Activated CD8-positive, alpha-beta T cell treated with anti-CD3 and anti-CD28 coated beads for 36 hours (primary cell): ENCODE results near the gene H3-3A. TPM values are rescaled to one million over a fixed set of nuclear protein-coding genes. Genes with fewer than 3 reads are reported as not detected.

Experiments used
- ATAC-seq: fragments of 200-7000 bp; cut with Tn5 transposase; one replicate; pipeline ENCODE4 v1.10.0; 2021; ENCODE audit warnings: mild to moderate bottlenecking, moderate library complexity
- CTCF ChIA-PET: fragments of 350-600 bp; sonication (Branson Sonifier 250); formaldehyde crosslinking; loops from one replicate; lab custom pipeline; 2021; ENCODE audit warnings: antibody characterized with exemption; lab: Charles Lee
- POLR2A ChIA-PET: fragments of 350-600 bp; sonication (Branson Sonifier 250); formaldehyde crosslinking; loops from one replicate; lab custom pipeline; 2021; ENCODE audit warnings: antibody characterized with exemption; lab: Charles Lee
- DNase-seq: peaks from one replicate; pipeline ENCODE4 v3.0.0-alpha.2; 2020
- H3K27ac Mint-ChIP-seq: one replicate; pipeline ENCODE4 v1.8.0; 2021; ENCODE audit warnings: mild to moderate bottlenecking, mixed read lengths
- H3K27me3 Mint-ChIP-seq: one replicate; pipeline ENCODE4 v1.8.0; 2021; ENCODE audit warnings: mixed read lengths
- H3K36me3 Mint-ChIP-seq: one replicate; pipeline ENCODE4 v1.8.0; 2021; ENCODE audit warnings: low read depth, mixed read lengths
- H3K4me1 Mint-ChIP-seq: one replicate; pipeline ENCODE4 v1.8.0; 2021; ENCODE audit warnings: low read depth, mixed read lengths
- H3K4me3 Mint-ChIP-seq: one replicate; pipeline ENCODE4 v1.8.0; 2021; ENCODE audit warnings: mild to moderate bottlenecking, moderate library complexity, mixed read lengths
- H3K9me3 Mint-ChIP-seq: one replicate; pipeline ENCODE4 v1.8.0; 2021; ENCODE audit warnings: mixed read lengths
- intact Hi-C: fragments of 100-400 bp; cut with micrococcal nuclease; formaldehyde crosslinking; loops from one replicate; pipeline ENCODE4 v1.10.0; 2022
- total RNA-seq, 2 experiments: library from RNA; stranded (reverse); gene quantifications; one replicate each; pipeline ENCODE4 v1.2.3, GENCODE V29; 2021
- TF ChIP-seq, protein P1 (sequence below): fragments of 200-600 bp; IDR thresholded peaks from one replicate; pipeline ENCODE4 v1.8.0; 2022; ENCODE audit warnings: antibody characterized with exemption, mild to moderate bottlenecking

H3-3A gene
- total RNA-seq, 2 experiments from 2014 or later, result 287 to 308 TPM

DNA sequence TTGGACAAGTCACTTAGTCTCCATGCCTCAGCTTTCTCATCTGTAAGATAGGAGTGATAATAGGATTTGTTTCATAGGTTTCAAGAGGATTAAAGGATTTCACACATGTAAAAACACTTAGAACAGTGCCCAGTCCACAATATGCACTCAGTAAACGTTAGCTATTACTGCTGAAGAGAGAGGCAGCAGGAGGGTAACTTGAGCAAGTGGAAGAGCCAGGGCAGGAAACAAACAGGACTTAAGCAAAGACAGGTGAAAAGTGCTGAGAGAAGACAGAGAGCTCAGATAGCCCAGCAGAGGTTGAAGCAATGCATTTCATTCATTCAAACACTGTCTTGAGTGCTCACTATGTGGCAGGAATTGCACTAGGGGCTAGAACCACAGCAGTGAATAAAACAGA lies 21.1 kb upstream of the H3-3A start:
- no peak overlapping the region for H3K4me3 Mint-ChIP-seq
- ATAC-seq (no peak), DNase-seq (no peak)
- no peaks in the 10 kb centered on the region for H3K4me1 Mint-ChIP-seq
- H3K9me3 Mint-ChIP-seq, result no peaks in the 10 kb centered on the region
- ChIA-PET POLR2A (no interaction called here), CTCF (interaction anchor here (1.4 kb wide), 1 partner anchor 84 kb away, joined by 3 read pairs; no protein-coding TSS in a partner anchor)
- no peak overlapping the region for H3K27ac Mint-ChIP-seq
- TF ChIP-seq, protein P1, sequence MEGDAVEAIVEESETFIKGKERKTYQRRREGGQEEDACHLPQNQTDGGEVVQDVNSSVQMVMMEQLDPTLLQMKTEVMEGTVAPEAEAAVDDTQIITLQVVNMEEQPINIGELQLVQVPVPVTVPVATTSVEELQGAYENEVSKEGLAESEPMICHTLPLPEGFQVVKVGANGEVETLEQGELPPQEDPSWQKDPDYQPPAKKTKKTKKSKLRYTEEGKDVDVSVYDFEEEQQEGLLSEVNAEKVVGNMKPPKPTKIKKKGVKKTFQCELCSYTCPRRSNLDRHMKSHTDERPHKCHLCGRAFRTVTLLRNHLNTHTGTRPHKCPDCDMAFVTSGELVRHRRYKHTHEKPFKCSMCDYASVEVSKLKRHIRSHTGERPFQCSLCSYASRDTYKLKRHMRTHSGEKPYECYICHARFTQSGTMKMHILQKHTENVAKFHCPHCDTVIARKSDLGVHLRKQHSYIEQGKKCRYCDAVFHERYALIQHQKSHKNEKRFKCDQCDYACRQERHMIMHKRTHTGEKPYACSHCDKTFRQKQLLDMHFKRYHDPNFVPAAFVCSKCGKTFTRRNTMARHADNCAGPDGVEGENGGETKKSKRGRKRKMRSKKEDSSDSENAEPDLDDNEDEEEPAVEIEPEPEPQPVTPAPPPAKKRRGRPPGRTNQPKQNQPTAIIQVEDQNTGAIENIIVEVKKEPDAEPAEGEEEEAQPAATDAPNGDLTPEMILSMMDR, result no peak
- no peaks in the 10 kb centered on the region for H3K27me3 Mint-ChIP-seq
- intact Hi-C loops, result no loop called here
- H3K36me3 Mint-ChIP-seq, result no peaks in the 10 kb centered on the region

GRCh38 chr1:226044514-226045101 lies 17.9 kb upstream of the H3-3A start:
- Mint-ChIP-seq H3K36me3 (no peaks in the 10 kb centered on the region), H3K27ac (no peak overlapping the region), H3K27me3 (no peaks in the 10 kb centered on the region), H3K4me3 (no peak overlapping the region), H3K4me1 (no peaks in the 10 kb centered on the region), H3K9me3 (no peaks in the 10 kb centered on the region)
- intact Hi-C loops, result no loop called here
- DNase-seq, result no peak
- TF ChIP-seq, protein P1, result no peak
- ATAC-seq, result no peak
- CTCF ChIA-PET, result no interaction called here
- POLR2A ChIA-PET, result no interaction called here

- TF ChIP-seq, protein P1, result no peak
- H3K4me3 Mint-ChIP-seq, result no peak overlapping the region
- ChIA-PET POLR2A (no interaction called here), CTCF (no interaction called here)
- ATAC-seq (no peak), DNase-seq (no peak)
- no peak overlapping the region for H3K27ac Mint-ChIP-seq
- no peaks in the 10 kb centered on the region for H3K36me3 Mint-ChIP-seq
- intact Hi-C loops, result no loop called here
- no peaks in the 10 kb centered on the region for H3K27me3 Mint-ChIP-seq
- no peaks in the 10 kb centered on the region for H3K4me1 Mint-ChIP-seq
- no peaks in the 10 kb centered on the region for H3K9me3 Mint-ChIP-seq
Measured at GRCh38 chr1:226046240-226046639, 16.3 kb upstream of the H3-3A start.

DNA sequence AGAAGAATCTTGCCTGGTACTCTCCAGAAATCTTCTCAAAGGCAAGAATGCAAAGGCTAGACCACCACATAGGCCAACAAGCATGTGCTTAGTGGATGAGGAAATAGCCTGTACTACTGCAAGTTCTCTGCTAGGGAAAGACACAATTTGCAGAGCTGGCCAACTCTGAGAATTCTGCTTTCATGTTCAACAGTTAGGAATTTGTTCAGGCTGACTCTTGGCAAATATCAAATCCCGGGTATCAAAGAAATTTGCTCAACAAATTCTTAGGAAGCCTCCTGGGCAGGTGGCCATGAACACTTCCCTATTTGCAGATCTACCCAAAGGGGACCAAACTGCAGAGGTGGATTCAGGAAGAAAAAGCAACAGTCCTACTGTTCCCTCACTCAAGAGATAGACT lies 15.0 kb upstream of the H3-3A start:
- intact Hi-C loops, result no loop called here
- POLR2A ChIA-PET, result no interaction called here
- no peak for ATAC-seq

GRCh38 chr1:226048886-226049285 lies 13.6 kb upstream of the H3-3A start:
- intact Hi-C loops, result no loop called here
- H3K9me3 Mint-ChIP-seq, result no peaks in the 10 kb centered on the region
- TF ChIP-seq, protein P1, result no peak
- no peak for ATAC-seq
- no peak overlapping the region for H3K4me3 Mint-ChIP-seq
- H3K36me3 Mint-ChIP-seq, result no peaks in the 10 kb centered on the region
- POLR2A ChIA-PET, result no interaction called here
- no peaks in the 10 kb centered on the region for H3K27me3 Mint-ChIP-seq
- H3K27ac Mint-ChIP-seq, result no peak overlapping the region
- CTCF ChIA-PET, result no interaction called here
- H3K4me1 Mint-ChIP-seq, result no peaks in the 10 kb centered on the region
- no peak for DNase-seq

More for the DNA sequence above, 15.0 kb upstream of the H3-3A start:
- Mint-ChIP-seq H3K27ac (no peak overlapping the region), H3K27me3 (no peaks in the 10 kb centered on the region), H3K36me3 (no peaks in the 10 kb centered on the region), H3K4me1 (no peaks in the 10 kb centered on the region), H3K9me3 (no peaks in the 10 kb centered on the region), H3K4me3 (no peak overlapping the region)
- no peak for DNase-seq
- CTCF ChIA-PET, result no interaction called here
- TF ChIP-seq, protein P1, result no peak
